Activated CD8-positive, alpha-beta memory T cell treated with anti-CD3 and anti-CD28 coated beads, Interleukin-2, amount 50 U/mL, for 24 hours (primary cell): ENCODE data around the gene SUPT5H.

Experiments used
- DNase-seq: peaks from one replicate; pipeline ENCODE4 v3.0.0-alpha.2; 2020; ENCODE audit errors: extremely low read depth

Gene SUPT5H

DNA sequence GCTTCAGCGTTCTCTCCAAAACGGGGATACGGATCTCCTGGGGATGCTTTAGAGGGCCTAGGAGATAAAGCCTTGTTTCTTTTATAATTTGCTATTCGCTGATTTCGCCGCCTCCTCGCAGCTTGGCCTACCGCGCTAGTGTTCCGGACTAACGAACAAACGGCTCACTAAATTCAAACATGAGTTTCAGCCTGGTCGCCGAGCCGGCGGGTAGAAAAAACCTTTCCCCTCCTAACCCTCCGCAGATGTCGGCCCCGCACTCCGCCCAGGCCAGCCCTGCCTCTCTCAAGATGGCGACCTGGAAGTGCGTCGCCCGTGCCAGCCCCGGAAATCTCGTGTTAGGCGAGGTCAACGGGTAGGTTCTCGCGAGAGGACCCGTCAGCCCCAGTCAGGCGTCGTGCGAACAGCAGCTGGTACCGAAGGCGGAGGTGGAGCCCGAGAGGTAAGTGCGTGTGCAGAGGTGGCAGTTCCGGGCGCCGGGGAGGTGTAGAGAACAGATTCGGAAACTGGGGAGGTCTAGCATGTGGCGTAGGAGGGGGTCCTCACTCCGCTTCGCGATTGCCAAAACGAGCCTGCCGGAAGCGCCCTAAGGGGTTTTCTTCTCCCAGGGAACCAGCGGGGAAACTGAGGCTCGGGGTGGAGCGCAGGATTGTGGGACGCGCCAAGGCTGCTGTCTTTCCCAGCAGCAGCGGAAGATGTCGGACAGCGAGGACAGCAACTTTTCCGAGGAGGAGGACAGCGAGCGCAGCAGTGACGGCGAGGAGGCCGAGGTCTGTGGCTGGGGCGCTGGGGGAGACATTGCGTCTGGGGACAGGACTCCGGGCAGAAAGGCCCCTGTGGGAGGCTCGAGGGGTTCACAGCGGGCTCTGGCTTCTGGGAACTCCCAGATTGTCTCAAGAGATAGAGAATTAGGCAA, at the start of gene SUPT5H:
TSS of gene SUPT5H (plus strand) at position 387 of the 916 bp plus-strand sequence. CDS start at position 696, 309 bp downstream.
- DNase-seq, result peak; percentile 90

DNA sequence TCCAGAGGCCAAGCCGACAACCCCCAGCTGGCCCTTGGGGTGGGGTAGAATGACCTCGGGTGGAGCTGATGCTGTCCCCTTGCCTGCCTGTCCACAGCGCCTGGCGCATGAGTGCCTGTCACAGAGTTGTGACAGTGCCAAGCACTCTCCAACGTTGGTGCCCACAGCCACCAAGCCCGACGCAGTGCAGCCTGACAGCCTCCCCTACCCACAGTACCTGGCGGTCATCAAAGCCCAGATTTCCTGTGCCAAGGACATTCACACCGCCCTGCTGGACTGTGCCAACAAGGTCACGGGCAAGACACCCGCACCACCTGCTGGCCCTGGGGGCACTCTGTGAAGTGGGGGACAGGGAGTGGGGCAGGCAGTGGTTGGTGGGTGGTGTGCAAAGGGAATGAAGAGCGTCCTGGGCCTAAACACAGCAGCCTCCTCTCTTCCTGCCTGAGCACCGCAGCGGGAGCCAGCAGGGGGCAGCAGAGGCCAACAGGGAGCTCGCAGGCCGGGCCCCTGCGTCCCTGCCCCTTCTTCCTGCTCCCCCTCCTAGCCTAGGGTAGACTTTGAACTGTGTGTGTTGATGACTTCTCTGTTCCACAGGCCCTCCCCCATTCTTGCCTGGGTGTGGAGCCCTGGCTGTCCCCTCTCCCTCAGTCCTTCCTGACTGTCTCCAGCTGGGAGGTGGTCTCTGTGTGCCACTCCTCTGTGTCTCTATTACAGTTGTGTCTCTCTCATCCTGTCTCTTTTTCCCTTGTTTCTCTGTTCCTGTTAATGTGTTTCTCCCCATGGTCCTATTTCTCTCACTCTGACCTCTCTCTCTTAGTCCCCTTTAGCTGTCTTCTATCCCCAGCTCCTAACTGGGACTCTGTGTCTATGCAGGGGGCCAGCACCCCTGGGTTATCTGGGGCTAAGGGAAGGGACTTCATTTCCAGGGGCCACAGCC, 47.8 kb upstream of the SUPT5H start:
- DNase-seq, result peak; percentile 81

DNA sequence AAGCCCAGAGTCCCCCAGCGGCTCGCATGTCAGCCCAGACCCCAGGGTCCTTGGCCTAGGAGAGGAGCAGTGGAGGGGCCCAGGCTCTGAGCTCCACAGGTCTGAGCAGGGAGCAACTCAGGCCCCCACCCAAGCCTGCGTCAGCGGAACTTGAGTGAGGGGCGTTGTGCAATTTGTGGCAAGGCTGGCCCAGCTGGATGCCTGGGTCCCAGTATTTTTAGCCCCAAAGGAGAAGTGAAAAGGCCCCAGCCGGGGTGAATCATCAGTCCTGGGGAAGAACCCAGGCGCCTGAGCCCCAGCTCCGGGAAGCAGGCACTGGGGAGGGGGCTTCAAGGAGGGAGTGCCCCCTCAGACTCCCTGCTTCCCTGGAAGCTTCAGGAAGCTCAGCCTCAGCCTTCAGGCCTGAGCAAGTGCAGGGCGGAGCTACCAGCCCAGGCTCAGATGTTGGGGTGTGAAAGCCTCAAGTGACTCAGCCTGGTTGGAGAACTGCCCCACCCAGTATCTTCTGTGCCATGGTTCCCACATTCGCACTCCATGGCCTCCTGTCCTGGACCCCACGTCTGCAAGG, 47.0 kb upstream of the SUPT5H start:
- DNase-seq, result no peak

GRCh38 chr19:39399668-39400050, 45.7 kb upstream of the SUPT5H start:
- no peak for DNase-seq

- no peak for DNase-seq
These were observed 45.3 kb upstream of the SUPT5H start for GRCh38 chr19:39400061-39400460.

- no peak for DNase-seq
These were observed 44.3 kb upstream of the SUPT5H start for GRCh38 chr19:39401070-39401548.

DNA sequence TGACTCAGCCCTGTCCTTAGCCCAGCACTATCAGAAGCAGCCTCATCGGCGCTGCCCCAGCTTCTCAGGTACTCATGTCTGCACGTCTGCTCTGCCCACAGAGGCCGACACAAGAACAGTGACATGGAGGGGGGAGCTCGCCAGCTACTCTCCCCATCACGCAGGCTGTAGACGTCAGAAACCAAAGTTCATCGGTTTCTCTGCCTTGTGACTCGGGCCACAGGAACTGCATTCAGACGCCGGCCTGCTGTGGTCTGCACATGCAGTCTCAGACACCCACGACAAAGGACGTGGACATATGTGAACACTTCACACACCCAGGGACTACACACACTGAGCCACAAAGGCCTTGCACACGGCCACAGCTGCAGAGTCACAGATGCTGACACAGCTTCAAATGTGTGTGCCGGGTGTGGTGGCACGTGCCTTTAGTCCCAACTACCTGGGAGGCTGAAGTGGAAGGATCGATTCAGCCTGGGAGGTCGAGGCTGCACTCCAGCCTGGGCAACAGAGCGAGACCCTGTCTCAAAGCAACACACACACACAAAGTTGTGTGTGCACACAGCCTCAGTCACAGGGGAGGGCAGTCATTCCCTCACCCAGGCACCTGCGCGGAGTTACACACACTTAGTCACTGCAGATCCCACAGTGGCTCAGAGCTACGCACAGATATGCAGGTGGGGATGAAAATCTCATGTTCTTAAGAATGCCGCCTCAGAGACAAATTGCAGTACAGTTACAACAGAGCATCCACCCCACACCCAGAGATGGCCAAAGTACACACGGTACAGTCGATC, 43.6 kb upstream of the SUPT5H start:
- DNase-seq, result peak; percentile 71

- no peak for DNase-seq
These were observed 42.8 kb upstream of the SUPT5H start for GRCh38 chr19:39402346-39403300.

- DNase-seq, result peak; percentile 87
These were observed 41.8 kb upstream of the SUPT5H start for GRCh38 chr19:39403331-39404312.

- DNase-seq, result no peak
These were observed 40.0 kb upstream of the SUPT5H start for GRCh38 chr19:39405261-39405957.

DNA sequence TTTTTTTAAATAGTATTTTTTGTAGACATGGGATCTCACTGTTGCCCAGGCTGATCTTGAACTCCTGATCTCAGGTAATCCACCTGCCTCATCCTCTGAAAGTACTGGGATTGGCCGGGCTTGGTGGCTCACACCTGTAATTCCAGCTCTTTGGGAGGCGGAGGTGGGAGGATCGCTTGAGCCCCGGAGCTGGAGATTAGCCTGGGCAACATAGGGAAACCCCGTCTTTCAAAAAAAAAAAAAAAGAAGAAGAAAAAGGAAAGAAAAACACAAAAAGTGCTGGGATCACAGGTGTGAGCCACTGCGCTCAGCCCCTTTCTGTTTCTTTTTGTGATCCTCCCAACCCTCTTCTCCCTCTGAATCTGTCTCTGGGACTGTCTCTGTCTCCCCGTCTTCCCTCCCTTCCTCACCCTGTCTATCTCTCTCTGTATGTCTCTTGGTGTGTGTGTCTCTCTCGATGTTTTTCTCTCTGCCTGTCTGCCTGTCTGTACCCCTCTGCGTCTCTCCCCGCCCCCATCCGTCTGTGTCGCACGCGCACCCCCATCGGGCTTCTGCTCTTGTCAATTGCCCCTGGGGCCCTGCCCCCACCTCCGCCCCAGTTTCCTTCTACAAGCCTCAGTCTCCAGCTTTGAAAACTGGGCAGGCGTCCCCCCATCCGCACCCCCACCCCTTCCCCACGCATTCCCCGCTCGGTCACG, 39.3 kb upstream of the SUPT5H start:
- DNase-seq, result no peak

DNA sequence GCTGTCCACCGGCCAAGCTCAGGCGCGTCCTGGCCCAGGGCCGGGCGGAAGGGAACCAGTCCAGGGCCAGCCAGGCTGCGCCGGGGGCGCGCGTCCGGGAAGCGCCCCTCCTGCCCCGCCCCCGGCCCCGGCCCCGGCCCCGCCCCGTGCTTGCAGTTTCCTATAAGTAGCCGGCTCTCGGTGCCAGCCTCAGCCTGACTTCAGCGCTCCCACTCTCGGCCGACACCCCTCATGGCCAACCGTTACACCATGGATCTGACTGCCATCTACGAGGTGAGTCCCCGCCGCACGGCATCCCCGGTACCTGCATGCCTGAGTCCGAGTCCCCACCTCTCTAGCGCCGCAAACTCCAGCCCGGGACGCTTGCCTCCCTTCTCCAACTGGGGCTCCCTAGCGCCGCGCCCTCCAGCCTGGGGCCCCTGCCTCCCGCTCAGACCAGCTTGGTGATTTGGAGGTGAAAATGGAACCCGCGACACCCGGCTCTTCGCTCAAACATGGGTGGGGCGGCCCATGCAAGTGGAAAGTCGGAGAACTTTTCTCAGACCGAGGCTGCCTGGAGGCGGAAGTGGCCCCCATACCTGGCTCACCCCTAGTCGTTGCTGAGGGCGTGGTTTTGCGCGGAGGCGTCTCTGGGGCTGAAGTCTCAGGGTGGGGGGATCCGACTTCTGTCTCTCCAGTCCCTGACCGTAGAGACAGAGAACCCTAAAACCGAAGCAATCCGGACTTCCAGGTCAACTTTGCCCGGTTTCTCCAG, 38.5 kb upstream of the SUPT5H start, which contains the start of gene ZFP36:
TSS of gene ZFP36 (plus strand) at position 192 of the 754 bp plus-strand sequence. CDS start at position 250, 58 bp downstream.
- no peak for DNase-seq

DNA sequence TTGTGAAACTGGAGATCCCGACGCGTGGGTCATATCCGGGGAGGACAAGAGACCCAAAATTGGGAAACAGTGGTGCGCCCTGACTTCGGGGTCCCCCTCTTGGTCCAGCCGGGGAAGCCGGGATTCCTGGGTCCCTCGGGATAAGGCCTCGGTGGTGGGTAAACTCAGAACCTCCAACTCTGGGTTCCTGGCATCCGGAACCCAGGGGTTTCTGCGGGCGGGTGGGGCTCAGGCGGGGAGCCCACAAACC, 38.0 kb upstream of the SUPT5H start:
- DNase-seq, result no peak

- DNase-seq, result no peak
These were observed 37.6 kb upstream of the SUPT5H start for GRCh38 chr19:39407660-39408391.

DNA sequence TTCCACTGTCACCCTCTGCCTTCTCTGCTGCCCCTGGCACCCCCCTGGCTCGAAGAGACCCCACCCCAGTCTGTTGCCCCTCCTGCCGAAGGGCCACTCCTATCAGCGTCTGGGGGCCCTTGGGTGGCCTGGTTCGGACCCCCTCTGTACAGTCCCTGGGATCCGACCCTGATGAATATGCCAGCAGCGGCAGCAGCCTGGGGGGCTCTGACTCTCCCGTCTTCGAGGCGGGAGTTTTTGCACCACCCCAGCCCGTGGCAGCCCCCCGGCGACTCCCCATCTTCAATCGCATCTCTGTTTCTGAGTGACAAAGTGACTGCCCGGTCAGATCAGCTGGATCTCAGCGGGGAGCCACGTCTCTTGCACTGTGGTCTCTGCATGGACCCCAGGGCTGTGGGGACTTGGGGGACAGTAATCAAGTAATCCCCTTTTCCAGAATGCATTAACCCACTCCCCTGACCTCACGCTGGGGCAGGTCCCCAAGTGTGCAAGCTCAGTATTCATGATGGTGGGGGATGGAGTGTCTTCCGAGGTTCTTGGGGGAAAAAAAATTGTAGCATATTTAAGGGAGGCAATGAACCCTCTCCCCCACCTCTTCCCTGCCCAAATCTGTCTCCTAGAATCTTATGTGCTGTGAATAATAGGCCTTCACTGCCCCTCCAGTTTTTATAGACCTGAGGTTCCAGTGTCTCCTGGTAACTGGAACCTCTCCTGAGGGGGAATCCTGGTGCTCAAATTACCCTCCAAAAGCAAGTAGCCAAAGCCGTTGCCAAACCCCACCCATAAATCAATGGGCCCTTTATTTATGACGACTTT, 36.8 kb upstream of the SUPT5H start:
- DNase-seq, result no peak
